Cardiac fibroblast (primary cell): ENCODE data around the gene LEFTY2.
"Not testable (repeated sequence)": the region's sequence is repeated elsewhere in the genome, so short reads cannot be mapped to it uniquely, and the experiment has no call there.

ENCODE experiments used
- DNase-seq, 2 donors: peaks; one replicate each; pipeline versions ENCODE4 v3.0.0 to v3.0.0-alpha.2; 2010; ENCODE audit warnings: low read depth in 2 of 2
- H3K4me3 ChIP-seq, 2 donors: replicated peaks in 1 of 2; 1 replicate in 1 of 2; 2 replicates in 1 of 2; pipeline ENCODE4 v1.5.1; 2011; ENCODE audit warnings: low read depth in 2 of 2, low read length in 2 of 2, mild to moderate bottlenecking in 2 of 2, moderate library complexity in 1 of 2
- CTCF ChIP-seq: IDR thresholded peaks from one replicate; pipeline ENCODE4 v1.5.1; 2011; ENCODE audit warnings: low read depth, mild to moderate bottlenecking, low read length, inconsistent platforms

Gene LEFTY2

GRCh38 chr1:225890346-225891228, 50.4 kb downstream of the LEFTY2 start:
- peak in 1 of 2 donors; percentile 22 for DNase-seq
- no peak overlapping the region for H3K4me3 ChIP-seq
- TF ChIP-seq CTCF = no peak

- H3K4me3 ChIP-seq = no peak overlapping the region
- no peak for DNase-seq
- no peak for TF ChIP-seq CTCF
Observed at GRCh38 chr1:225889743-225890142, 51.3 kb downstream of the LEFTY2 start.

GRCh38 chr1:225888898-225889601, 52.0 kb downstream of the LEFTY2 start, which contains the start of gene LEFTY1:
TSS of gene LEFTY1 (minus strand) at chr1:225889146. CDS start at chr1:225889066, 80 bp downstream.
- no peak within 1 kb of the TSS for H3K4me3 ChIP-seq
- no peak for DNase-seq
- no peak for TF ChIP-seq CTCF

- no peak for TF ChIP-seq CTCF
- DNase-seq = no peak
- no peak overlapping the region for H3K4me3 ChIP-seq
Observed at GRCh38 chr1:225888289-225888897, 52.6 kb downstream of the LEFTY2 start.

GRCh38 chr1:225887554-225888288, 53.3 kb downstream of the LEFTY2 start:
- H3K4me3 ChIP-seq, DNase-seq: not testable (repeated sequence)

GRCh38 chr1:225887030-225887314, 54.0 kb downstream of the LEFTY2 start:
- H3K4me3 ChIP-seq = no peak overlapping the region
- DNase-seq = no peak
- no peak for TF ChIP-seq CTCF
